ENCODE measurements around the gene MZB1.

MZB1 gene

GRCh38 chr5:139389701-139390638, at the start of gene MZB1:
MZB1 (minus strand) TSS chr5:139389913; CDS start chr5:139389856, 57 bp downstream.
- no peak for TF ChIP-seq CTCF (IDR thresholded peaks at IDR 0.05; ENCODE audit: low read length, missing control alignments)
- no peak within 1 kb of the TSS for H3K4me3 ChIP-seq (replicated peaks; ENCODE audit: low read depth, low read length)
- DNase-seq (ENCODE audit: low read depth), result no peak

GRCh38 chr5:139439013-139439903, 49.5 kb upstream of the MZB1 start, which contains the start of gene DNAJC18:
DNAJC18 (minus strand) TSS chr5:139439525; CDS start chr5:139439445, 80 bp downstream.
- peak; percentile 93 for DNase-seq (ENCODE audit: low read depth)
- no peak for TF ChIP-seq CTCF (IDR thresholded peaks at IDR 0.05; ENCODE audit: low read length, missing control alignments)
- peak within 1 kb of the TSS; percentile 95 for H3K4me3 ChIP-seq (replicated peaks; ENCODE audit: low read depth, low read length)

- DNase-seq (ENCODE audit: low read depth), result no peak
- TF ChIP-seq CTCF (IDR thresholded peaks at IDR 0.05; ENCODE audit: low read length, missing control alignments), result no peak
- peak overlapping the region; percentile 95 for H3K4me3 ChIP-seq (replicated peaks; ENCODE audit: low read depth, low read length)
Measured at GRCh38 chr5:139438707-139439012, 48.9 kb upstream of the MZB1 start.

GRCh38 chr5:139435676-139436075, 46.0 kb upstream of the MZB1 start:
- DNase-seq (ENCODE audit: low read depth), result no peak
- no peak for TF ChIP-seq CTCF (IDR thresholded peaks at IDR 0.05; ENCODE audit: low read length, missing control alignments)
- no peak overlapping the region for H3K4me3 ChIP-seq (replicated peaks; ENCODE audit: low read depth, low read length)

GRCh38 chr5:139431706-139432105, 42.0 kb upstream of the MZB1 start:
- H3K4me3 ChIP-seq (replicated peaks; ENCODE audit: low read depth, low read length), result no peak overlapping the region
- no peak for TF ChIP-seq CTCF (IDR thresholded peaks at IDR 0.05; ENCODE audit: low read length, missing control alignments)
- DNase-seq (ENCODE audit: low read depth), result no peak

- DNase-seq (ENCODE audit: low read depth), result no peak
- no peak for TF ChIP-seq CTCF (IDR thresholded peaks at IDR 0.05; ENCODE audit: low read length, missing control alignments)
- no peak overlapping the region for H3K4me3 ChIP-seq (replicated peaks; ENCODE audit: low read depth, low read length)
Measured at GRCh38 chr5:139430015-139430414, 40.3 kb upstream of the MZB1 start.
